ENCODE measurements around the gene CD7.

CD7 gene

GRCh38 chr17:82297714-82298537, 19.5 kb downstream of the CD7 start:
- DNase-seq = peak; percentile 86

DNA sequence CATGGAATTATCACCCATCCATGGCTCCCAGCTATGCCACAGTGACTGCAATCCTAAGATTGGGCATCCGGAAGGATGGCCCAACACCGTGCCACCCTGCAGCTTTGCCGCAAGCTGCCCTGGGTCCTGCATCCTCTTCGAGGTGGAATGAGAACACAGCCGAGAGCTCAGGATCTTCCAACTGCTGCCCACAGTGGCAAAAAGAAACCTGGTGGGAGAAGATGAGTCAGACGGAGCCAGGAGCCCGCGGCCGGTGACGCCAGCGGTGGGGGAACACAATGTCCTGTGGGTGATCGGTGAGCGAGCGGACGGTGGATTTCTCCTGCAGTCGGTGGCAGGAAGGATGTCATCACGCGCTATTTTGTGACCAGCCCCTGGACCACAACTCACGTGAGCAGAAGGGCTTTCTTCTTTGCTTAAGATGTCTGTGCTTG, 20.1 kb downstream of the CD7 start:
- DNase-seq = peak; percentile 74

- DNase-seq = no peak
Observed at GRCh38 chr17:82296511-82297279, 20.7 kb downstream of the CD7 start.

- DNase-seq = no peak
Observed at GRCh38 chr17:82295472-82295814, 22.0 kb downstream of the CD7 start.

GRCh38 chr17:82294064-82294773, 23.2 kb downstream of the CD7 start:
- no peak for DNase-seq

DNA sequence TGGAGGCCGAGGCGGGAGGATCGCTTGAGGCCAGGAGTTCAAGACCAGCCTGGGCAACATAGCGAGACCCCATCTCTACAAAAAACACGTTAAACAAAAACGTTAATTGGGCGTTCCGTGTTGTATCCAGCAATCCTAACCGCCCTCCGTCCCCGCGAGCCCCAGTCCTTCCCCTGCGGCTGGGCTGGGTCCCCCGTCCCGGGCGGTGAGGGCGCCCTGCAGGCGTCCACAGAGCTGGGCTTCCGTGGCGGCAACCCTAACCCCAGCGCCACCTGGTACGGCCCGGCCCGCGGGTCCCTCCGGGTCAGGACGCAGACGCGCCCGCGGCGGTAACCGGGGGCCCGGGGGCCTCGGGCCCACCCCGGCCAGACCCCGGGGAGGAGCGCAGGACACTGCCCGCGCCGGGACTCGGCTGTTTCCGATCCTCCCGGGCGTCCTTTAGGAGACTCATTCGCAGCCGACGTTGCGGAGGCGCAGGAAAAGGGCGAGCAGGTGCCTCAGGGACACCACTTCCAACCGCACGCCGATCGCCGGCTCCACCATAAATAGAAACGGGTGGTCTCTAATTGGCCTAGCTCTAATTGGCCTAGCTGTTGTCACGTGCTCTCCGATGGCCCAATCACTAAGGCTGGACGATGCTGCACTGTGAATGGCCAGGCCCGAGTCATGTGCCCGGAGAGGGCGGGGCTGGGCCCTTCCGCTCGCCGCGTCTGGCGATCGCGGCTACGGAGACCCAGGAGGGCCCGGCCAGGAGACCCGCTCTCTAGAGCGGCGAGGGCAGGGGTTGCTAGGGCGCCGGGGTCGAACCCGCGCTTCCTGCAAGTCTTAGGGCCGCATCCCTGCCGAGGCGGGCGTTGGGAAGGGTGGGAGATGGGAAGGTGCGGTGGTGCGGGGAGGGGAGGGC, 24.9 kb downstream of the CD7 start:
- DNase-seq = peak; percentile 90

DNA sequence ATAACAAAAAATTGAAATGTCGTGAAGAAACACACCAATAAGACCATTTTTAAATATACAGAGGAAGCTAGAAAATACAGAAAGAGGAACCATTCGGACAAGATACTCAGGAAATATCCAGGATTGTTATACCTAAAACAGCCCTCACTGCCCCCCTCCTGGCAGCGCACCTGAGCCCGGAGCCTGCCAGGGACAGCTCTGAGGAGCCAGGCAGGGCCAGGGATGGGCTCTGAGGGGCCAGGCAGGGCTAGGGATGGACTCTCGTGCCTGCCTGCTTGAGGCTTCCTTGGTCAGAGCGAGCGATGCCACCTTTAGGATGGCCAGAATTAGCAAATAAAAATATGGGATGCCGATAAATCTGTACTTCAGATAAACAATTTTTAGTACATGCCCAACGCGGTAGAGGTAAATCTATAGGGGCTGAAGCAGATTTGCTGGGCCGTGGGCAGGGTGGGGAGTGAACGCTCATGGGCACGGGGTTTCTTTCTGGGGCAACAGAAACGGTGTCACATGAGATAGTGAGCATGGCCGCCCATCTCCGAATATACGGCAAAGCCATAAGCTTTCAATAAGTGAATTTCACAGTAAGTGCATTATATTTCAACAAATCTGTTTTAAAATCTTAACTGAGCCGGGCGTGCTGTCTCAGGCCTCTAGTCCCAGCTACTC, 25.7 kb downstream of the CD7 start:
- DNase-seq = no peak

GRCh38 chr17:82287868-82288801, 29.3 kb downstream of the CD7 start:
- DNase-seq = no peak

- no peak for DNase-seq
Observed at GRCh38 chr17:82287013-82287867, 30.2 kb downstream of the CD7 start.

DNA sequence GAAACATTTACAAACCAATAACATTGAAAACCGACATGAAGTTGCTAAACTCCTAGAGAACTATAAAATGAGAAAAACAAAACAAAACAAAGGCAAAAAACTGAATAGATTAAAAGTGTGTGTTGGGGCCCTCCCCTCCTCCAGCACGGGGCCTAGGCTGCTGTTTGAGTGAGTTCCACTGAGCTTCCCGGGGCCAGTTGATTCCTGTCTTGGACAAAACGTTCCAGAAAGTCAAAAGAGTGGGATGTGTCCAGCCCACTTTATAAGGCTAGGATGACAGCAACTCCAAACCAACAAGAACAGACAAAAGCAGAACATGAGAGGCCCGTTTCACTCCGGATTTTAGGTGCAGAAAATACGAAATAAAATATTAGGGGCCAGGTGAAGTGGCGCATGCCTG, 32.3 kb downstream of the CD7 start:
- DNase-seq = no peak

DNA sequence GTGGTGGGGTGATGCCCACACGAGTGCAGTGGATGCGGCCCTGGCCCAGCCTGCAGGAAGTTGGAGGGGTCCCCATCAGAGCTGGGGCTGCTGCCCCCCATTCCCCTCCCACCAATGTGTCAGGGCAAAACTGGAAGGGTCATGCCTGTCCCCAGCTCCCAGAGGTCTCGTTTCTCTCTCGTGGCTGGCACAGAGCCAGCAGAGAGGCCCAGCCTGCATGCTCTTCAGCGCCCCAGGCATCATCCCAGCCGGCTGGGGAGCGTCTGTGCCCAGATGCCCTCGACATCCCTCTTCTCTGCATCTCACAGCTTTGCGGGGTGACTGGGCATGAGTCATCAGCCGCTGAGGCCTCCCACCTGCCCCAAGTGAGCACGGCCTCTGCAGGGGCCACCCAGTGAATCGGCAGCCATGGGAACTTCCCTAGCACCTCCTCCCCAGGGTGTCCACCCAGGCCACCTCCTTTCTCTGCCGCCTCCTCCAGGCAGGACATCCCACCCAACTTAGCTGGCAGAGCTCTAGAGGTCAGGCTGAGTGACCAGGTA, 34.1 kb downstream of the CD7 start:
- DNase-seq = peak; percentile 53

DNA sequence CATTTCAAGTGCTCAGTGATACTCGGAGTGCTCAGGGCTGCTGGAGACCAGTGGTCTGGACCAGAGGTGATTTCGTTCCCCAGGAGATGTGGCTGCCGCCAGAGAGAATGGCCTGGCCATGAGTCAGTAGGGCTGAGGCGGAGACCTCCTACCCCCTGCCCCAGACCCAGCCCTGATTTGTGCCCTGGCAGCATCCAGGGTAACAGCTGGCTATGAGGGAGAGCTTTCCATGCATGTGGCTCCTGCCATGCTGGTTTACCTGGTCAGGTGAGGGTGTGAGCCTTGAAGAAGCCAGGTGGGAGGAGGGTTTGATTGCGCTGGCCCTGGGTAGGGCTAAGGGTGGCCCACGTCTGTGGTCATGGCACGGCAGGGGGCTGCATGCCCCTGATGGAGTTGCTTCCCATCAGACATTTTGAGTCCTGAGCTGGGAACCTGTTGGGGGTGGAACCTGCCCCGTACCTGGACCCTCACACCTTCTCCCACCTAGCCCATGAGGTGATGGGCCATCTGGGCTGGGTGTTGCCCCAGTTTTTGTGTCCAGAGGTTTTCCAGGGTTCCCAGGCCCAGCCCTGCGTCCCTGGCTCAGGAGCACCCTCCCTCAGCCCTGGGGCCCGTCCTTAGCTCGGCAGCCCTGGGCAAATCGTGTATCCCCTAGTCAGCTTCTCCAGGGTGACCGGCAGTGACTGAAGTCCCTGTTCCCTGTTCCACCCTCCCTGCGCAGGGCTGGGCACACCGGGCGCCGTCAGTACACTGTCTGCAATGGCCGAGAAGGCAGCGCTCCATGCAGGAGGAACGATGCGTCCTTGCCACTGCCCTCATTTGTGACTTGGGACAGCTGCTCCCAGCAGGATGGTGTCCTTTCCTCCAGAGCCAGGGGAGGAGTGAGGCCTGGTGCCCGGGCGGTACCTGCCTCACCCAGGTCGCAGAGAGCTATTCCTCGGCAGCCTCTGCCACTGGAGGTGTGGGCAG, 34.9 kb downstream of the CD7 start:
- DNase-seq = no peak

DNA sequence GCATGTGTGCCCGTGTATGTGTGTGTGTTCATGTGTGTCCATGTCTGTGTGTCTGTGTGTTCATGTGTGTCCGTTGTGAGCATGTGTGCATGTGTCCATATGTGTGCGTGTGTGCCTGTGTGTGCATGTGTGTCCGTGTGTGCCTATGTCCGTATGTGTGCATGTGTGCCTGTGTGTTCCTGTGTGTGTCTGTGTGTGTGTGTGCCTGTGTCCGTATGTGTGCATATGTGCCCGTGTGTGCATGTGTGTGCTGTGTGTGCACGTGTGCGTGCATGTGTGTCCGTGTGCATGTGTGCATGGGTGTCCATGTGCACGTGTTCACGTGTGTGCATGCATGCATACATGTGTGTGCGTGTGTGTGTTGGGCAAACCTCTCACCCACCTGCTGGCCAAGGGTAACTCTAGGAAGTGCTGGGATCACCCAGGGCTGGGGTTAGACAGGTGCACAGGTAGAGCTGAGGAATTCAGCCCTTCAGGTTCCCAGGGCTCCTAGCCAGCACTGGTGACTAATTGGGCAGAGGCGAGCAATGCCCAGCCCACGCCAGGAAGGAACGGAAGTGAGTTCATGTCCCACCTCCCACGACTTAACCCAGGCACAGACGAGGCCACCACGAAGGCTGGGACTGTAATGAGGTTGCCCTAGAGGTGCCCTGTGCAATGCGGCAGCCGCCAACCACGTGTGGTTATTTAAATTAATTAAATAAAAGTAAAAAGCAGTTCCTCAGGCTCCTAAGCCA, 35.7 kb downstream of the CD7 start:
- peak; percentile 60 for DNase-seq

DNA sequence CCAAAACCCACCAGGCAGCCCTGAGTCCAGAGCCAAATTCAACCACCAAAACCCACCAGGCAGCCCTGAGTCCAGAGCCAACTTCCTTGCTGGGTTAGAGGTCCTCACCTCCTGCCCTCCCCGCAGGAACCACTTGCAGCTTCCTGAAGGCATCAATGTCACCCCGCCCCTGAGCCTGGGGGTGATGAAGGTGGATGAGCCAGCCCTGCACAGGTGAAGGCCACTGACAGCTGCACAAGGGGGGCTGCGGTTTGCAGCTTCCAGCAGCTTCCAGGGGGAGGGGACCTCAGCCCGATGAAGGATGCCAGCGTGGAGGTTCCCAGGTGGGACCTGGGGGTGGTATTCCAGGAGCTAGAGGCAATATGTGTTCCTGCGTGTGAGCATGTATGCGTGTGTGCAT, 36.3 kb downstream of the CD7 start:
- no peak for DNase-seq

DNA sequence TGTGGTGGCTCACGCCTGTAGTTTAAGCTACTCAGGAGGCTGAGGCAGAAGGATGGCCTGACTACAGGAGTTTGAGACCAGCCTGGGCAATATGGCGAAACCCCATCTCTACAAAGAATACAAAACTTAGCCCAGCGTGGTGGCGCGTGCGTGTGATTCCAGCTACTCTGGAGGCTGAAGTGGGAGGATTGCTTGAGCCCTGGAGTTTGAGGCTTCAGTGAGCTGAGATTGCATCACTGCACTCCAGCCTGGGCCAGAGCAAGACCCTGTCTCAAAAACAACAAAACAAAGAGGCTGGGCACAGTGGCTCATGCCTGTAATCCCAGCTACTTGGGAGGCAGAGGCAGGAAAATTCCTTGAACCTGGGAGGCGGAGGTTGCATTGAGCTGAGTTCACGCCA, 36.9 kb downstream of the CD7 start:
- DNase-seq = no peak

GRCh38 chr17:82278786-82279391, 38.5 kb downstream of the CD7 start:
- no peak for DNase-seq

DNA sequence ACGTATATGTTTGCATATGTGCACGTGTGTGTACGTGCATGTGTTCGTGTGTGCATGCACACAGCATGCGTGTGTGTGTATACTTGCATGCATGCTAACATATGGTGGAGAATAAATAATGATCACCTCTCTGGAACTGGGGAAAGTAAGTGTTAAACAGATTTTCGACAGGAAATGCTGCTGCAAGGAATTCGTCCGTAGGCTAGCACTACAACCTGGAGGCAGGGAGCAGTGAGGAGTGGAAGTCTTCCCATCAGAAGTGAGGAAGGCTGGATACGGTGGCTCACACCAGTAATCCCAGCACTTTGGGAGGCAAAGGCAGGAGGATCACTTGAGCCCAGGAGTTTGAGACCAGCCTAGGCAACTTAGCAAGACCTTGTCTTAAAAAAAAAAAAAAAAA, 39.1 kb downstream of the CD7 start:
- no peak for DNase-seq

Measured in stimulated activated CD4-positive, alpha-beta T cell treated with anti-CD3 and anti-CD28 coated beads, Interleukin-4, amount 100 ng/mL, for 1 hour (primary cell).